ENCODE results near the gene BAD. TPM values are rescaled to one million over a fixed set of nuclear protein-coding genes. Genes with fewer than 3 reads are reported as not detected.
A peak's percentile ranks its signal among the peaks of the same experiment; 100 is the strongest.

Gene BAD
- total RNA-seq, 1 experiment from 2014 or later, result 368 TPM

DNA sequence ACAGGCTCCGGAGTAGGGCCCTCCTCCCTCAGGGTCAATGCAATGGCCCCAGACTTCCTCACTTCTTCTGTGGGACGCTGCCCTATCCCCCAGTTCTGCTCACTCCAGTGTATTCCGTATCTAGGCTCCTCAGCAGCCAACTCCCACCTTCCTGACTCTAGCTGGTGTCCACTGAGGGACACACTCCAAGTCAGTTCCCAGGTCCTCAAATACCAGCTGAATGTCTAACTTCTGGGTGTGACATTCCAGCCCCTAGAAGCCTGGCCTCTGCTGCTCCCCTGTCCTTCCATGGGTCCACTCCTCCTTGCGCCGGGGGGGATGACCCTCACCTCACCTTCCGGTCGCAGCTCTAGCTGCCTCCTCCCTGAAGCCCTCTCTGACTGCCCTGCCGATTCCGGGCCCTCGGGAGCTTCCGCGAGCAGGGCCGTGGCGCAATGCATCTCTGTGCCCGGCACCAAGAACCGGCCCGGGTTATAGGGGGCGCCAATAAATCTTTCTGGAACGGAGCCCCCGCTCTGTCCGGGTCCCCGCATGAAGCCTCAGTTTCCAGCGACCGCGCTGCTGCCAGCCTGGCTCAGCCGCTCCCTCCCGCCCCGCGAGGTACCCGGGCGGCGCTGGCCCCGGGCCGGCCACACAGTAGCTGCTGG is 15.4 kb downstream of the BAD start:
- DNase-seq (peak; percentile 50), ATAC-seq (peak; percentile 3)
- H3K9me3 ChIP-seq (ENCODE audit: low read length), result no peaks in the 10 kb centered on the region
- POLR2A ChIA-PET (ENCODE audit: unreplicated experiment), result no interaction called here
- peaks cover 14% of the 10 kb centered on the region; the same call in 1 of the 2 replicates for H3K79me2 ChIP-seq (ENCODE audit: low read length)
- peak overlapping the region; percentile 59 for H3K27ac ChIP-seq (ENCODE audit: low read length)
- H4K20me1 ChIP-seq (ENCODE audit: low read length), result no peaks in the 10 kb centered on the region
- no peaks in the 10 kb centered on the region for H3F3A ChIP-seq (ENCODE audit: low read length, unreplicated experiment)
- H3K4me1 ChIP-seq (ENCODE audit: insufficient read depth, low read length), result peaks cover 35% of the 10 kb centered on the region
- H3K4me2 ChIP-seq (ENCODE audit: low read length), result peak overlapping the region; percentile 82
- intact Hi-C loops (cut with micrococcal nuclease), result no loop called here
- peak overlapping the region; percentile 76 for H2AFZ ChIP-seq (ENCODE audit: low read length)
- BruUV-seq (replicated peaks), result no TSS peak
- H3K4me3 ChIP-seq (ENCODE audit: low read length), result peak overlapping the region; percentile 69
- H3K27me3 ChIP-seq (ENCODE audit: low read length), result no peaks in the 10 kb centered on the region
- H3K36me3 ChIP-seq (ENCODE audit: low read depth, low read length), result peaks cover 5% of the 10 kb centered on the region; the same call in 1 of the 2 replicates
- H3K9me2 ChIP-seq (replicated peaks; ENCODE audit: low read length), result no peaks in the 10 kb centered on the region
- CTCF ChIA-PET, result no interaction called here
- peak overlapping the region; percentile 74 for H3K9ac ChIP-seq (ENCODE audit: low read length)
- TF ChIP-seq EZH2 (IDR thresholded peaks at IDR 0.05; ENCODE audit: low read length, unreplicated experiment) (no peak), EZH2phosphoT487 (IDR thresholded peaks at IDR 0.05; ENCODE audit: borderline replicate concordance, low read length) (no peak)
- TF ChIP-seq, protein P1, sequence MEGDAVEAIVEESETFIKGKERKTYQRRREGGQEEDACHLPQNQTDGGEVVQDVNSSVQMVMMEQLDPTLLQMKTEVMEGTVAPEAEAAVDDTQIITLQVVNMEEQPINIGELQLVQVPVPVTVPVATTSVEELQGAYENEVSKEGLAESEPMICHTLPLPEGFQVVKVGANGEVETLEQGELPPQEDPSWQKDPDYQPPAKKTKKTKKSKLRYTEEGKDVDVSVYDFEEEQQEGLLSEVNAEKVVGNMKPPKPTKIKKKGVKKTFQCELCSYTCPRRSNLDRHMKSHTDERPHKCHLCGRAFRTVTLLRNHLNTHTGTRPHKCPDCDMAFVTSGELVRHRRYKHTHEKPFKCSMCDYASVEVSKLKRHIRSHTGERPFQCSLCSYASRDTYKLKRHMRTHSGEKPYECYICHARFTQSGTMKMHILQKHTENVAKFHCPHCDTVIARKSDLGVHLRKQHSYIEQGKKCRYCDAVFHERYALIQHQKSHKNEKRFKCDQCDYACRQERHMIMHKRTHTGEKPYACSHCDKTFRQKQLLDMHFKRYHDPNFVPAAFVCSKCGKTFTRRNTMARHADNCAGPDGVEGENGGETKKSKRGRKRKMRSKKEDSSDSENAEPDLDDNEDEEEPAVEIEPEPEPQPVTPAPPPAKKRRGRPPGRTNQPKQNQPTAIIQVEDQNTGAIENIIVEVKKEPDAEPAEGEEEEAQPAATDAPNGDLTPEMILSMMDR (conservative IDR thresholded peaks at IDR 0.05; ENCODE audit: low read depth, low read length), result no peak

GRCh38 chr11:64268025-64268892 is 16.2 kb downstream of the BAD start:
- no peaks in the 10 kb centered on the region for H3K9me3 ChIP-seq (ENCODE audit: low read length)
- ChIA-PET CTCF (no interaction called here), POLR2A (ENCODE audit: unreplicated experiment) (no interaction called here)
- no TSS peak for BruUV-seq (replicated peaks)
- H2AFZ ChIP-seq (ENCODE audit: low read length), result no peak overlapping the region
- H3K4me3 ChIP-seq (ENCODE audit: low read length), result peak overlapping the region; percentile 69; the same call in 1 of the 2 replicates
- peak overlapping the region; percentile 82 for H3K4me2 ChIP-seq (ENCODE audit: low read length)
- DNase-seq, result peak; percentile 58
- H3K27me3 ChIP-seq (ENCODE audit: low read length), result no peaks in the 10 kb centered on the region
- no peaks in the 10 kb centered on the region for H3K9me2 ChIP-seq (replicated peaks; ENCODE audit: low read length)
- no peak overlapping the region for H3K9ac ChIP-seq (ENCODE audit: low read length)
- H3K4me1 ChIP-seq (ENCODE audit: insufficient read depth, low read length), result peaks cover 35% of the 10 kb centered on the region
- H3K79me2 ChIP-seq (ENCODE audit: low read length), result peaks cover 14% of the 10 kb centered on the region; the same call in 1 of the 2 replicates
- no peaks in the 10 kb centered on the region for H3F3A ChIP-seq (ENCODE audit: low read length, unreplicated experiment)
- intact Hi-C loops (cut with micrococcal nuclease), result no loop called here
- peak; percentile 1 for ATAC-seq
- peaks cover 13% of the 10 kb centered on the region; the same call in 1 of the 2 replicates for H3K36me3 ChIP-seq (ENCODE audit: low read depth, low read length)
- TF ChIP-seq EZH2phosphoT487 (IDR thresholded peaks at IDR 0.05; ENCODE audit: borderline replicate concordance, low read length), result no peak
- TF ChIP-seq, protein P1 (conservative IDR thresholded peaks at IDR 0.05; ENCODE audit: low read depth, low read length), result no peak
- TF ChIP-seq EZH2 (IDR thresholded peaks at IDR 0.05; ENCODE audit: low read length, unreplicated experiment), result no peak
- no peaks in the 10 kb centered on the region for H4K20me1 ChIP-seq (ENCODE audit: low read length)
- H3K27ac ChIP-seq (ENCODE audit: low read length), result peak overlapping the region; percentile 59

Measured in PC-3 (cell line).